OCI-LY3 (cell line): ENCODE data around the gene PIK3R5.

Experiments used
- EZH2phosphoT487 ChIP-seq: fragments of 200-600 bp; shearing (Covaris generic); IDR thresholded peaks from 2 replicates; pipeline ENCODE4 v1.6.1; 2018; ENCODE audit warnings: antibody characterized with exemption, mixed run types, low read depth
- TF ChIP-seq, protein P1 (sequence below): fragments of 200-600, 300-600 bp; sonication (generic); IDR thresholded peaks from 2 replicates; pipeline ENCODE4 v1.5.1; 2014; ENCODE audit warnings: antibody characterized with exemption, low read length, low read depth

DNA sequence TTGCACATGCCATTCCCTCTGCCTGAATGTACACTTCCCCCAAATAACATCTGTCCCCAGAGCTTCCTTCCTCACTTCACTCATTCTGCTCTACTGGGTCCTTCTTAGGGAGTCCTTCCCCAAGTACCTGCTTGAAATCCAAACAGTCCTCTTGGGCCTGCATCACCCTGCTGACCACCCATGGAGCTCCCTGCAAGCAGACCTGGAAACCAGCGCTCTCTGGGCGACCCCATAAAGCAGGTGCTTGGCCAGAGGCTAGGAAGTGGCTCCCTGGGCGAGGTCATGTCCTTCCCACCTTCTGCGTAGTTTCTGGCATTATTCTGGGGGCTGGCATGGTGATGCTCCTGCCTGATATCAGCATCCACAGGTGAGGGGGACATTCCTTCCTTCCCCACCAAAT is 43.6 kb upstream of the PIK3R5 start:
- TF ChIP-seq, protein P1, sequence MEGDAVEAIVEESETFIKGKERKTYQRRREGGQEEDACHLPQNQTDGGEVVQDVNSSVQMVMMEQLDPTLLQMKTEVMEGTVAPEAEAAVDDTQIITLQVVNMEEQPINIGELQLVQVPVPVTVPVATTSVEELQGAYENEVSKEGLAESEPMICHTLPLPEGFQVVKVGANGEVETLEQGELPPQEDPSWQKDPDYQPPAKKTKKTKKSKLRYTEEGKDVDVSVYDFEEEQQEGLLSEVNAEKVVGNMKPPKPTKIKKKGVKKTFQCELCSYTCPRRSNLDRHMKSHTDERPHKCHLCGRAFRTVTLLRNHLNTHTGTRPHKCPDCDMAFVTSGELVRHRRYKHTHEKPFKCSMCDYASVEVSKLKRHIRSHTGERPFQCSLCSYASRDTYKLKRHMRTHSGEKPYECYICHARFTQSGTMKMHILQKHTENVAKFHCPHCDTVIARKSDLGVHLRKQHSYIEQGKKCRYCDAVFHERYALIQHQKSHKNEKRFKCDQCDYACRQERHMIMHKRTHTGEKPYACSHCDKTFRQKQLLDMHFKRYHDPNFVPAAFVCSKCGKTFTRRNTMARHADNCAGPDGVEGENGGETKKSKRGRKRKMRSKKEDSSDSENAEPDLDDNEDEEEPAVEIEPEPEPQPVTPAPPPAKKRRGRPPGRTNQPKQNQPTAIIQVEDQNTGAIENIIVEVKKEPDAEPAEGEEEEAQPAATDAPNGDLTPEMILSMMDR = no peak
- TF ChIP-seq EZH2phosphoT487 = no peak
